Measurements from ENCODE around the gene DNAJC13.

The DNAJC13 gene

GRCh38 chr3:132433121-132433520 is 15.8 kb downstream of the DNAJC13 start:
- Histone ChIP-seq H3K9ac (ENCODE audit: low read length) (no peak overlapping the region), H3F3A (ENCODE audit: insufficient read depth, low read length) (no peaks in the 10 kb centered on the region), H3K36me3 (ENCODE audit: insufficient read depth, low read length) (peaks cover 15% of the 10 kb centered on the region; the same call in 1 of the 2 replicates), H3K27me3 (ENCODE audit: insufficient read depth, low read length) (no peaks in the 10 kb centered on the region), H3K27ac (ENCODE audit: low read depth, low read length, poor library complexity, severe bottlenecking) (no peak overlapping the region), H3K4me3 (ENCODE audit: low read depth, low read length, poor library complexity, severe bottlenecking) (no peak overlapping the region), H4K20me1 (ENCODE audit: insufficient read depth, low read length) (no peaks in the 10 kb centered on the region), H3K9me2 (ENCODE audit: low read depth, low read length) (no peaks in the 10 kb centered on the region), H3K9me3 (ENCODE audit: low read length) (no peaks in the 10 kb centered on the region), H3K4me2 (ENCODE audit: low read length) (no peak overlapping the region), H3K4me1 (ENCODE audit: insufficient read depth, low read length, severe bottlenecking) (no peaks in the 10 kb centered on the region), H2AFZ (ENCODE audit: low read length) (no peak overlapping the region), H3K79me2 (ENCODE audit: insufficient read depth, low read length) (peaks cover 12% of the 10 kb centered on the region; the same call in 1 of the 2 replicates)
- TF ChIP-seq EZH2 (IDR thresholded peaks at IDR 0.05; ENCODE audit: borderline replicate concordance, low read length) = no peak

GRCh38 chr3:132435224-132435910 is 18.1 kb downstream of the DNAJC13 start:
- Histone ChIP-seq H3K4me1 (ENCODE audit: insufficient read depth, low read length, severe bottlenecking) (no peaks in the 10 kb centered on the region), H3K36me3 (ENCODE audit: insufficient read depth, low read length) (peaks cover 30% of the 10 kb centered on the region; the same call in 1 of the 2 replicates), H3K79me2 (ENCODE audit: insufficient read depth, low read length) (0 out of 2 replicates have a peak, but pooled peaks cover 3% of the 10 kb centered on the region), H4K20me1 (ENCODE audit: insufficient read depth, low read length) (no peaks in the 10 kb centered on the region), H3K4me3 (ENCODE audit: low read depth, low read length, poor library complexity, severe bottlenecking) (no peak overlapping the region), H3K4me2 (ENCODE audit: low read length) (no peak overlapping the region), H3K9me3 (ENCODE audit: low read length) (no peaks in the 10 kb centered on the region), H2AFZ (ENCODE audit: low read length) (no peak overlapping the region), H3K27me3 (ENCODE audit: insufficient read depth, low read length) (no peaks in the 10 kb centered on the region), H3K9me2 (ENCODE audit: low read depth, low read length) (no peaks in the 10 kb centered on the region), H3F3A (ENCODE audit: insufficient read depth, low read length) (no peaks in the 10 kb centered on the region), H3K9ac (ENCODE audit: low read length) (no peak overlapping the region), H3K27ac (ENCODE audit: low read depth, low read length, poor library complexity, severe bottlenecking) (no peak overlapping the region)
- no peak for TF ChIP-seq EZH2 (IDR thresholded peaks at IDR 0.05; ENCODE audit: borderline replicate concordance, low read length)
- TF ChIP-seq CTCF (IDR thresholded peaks at IDR 0.05; ENCODE audit: low read length) = no peak

GRCh38 chr3:132435911-132436425 is 18.7 kb downstream of the DNAJC13 start:
- no peak overlapping the region for H2AFZ ChIP-seq (ENCODE audit: low read length)
- TF ChIP-seq EZH2 (IDR thresholded peaks at IDR 0.05; ENCODE audit: borderline replicate concordance, low read length) (no peak), CTCF (IDR thresholded peaks at IDR 0.05; ENCODE audit: low read length) (no peak)
- no peaks in the 10 kb centered on the region for H3K27me3 ChIP-seq (ENCODE audit: insufficient read depth, low read length)
- no peaks in the 10 kb centered on the region for H3K4me1 ChIP-seq (ENCODE audit: insufficient read depth, low read length, severe bottlenecking)
- no peaks in the 10 kb centered on the region for H3F3A ChIP-seq (ENCODE audit: insufficient read depth, low read length)
- no peaks in the 10 kb centered on the region for H3K9me3 ChIP-seq (ENCODE audit: low read length)
- no peak overlapping the region for H3K4me2 ChIP-seq (ENCODE audit: low read length)
- H3K9ac ChIP-seq (ENCODE audit: low read length) = no peak overlapping the region
- peaks cover 35% of the 10 kb centered on the region; the same call in 1 of the 2 replicates for H3K36me3 ChIP-seq (ENCODE audit: insufficient read depth, low read length)
- H3K79me2 ChIP-seq (ENCODE audit: insufficient read depth, low read length) = 0 out of 2 replicates have a peak, but pooled peaks cover 3% of the 10 kb centered on the region
- H3K27ac ChIP-seq (ENCODE audit: low read depth, low read length, poor library complexity, severe bottlenecking) = no peak overlapping the region
- no peaks in the 10 kb centered on the region for H4K20me1 ChIP-seq (ENCODE audit: insufficient read depth, low read length)
- no peaks in the 10 kb centered on the region for H3K9me2 ChIP-seq (ENCODE audit: low read depth, low read length)
- H3K4me3 ChIP-seq (ENCODE audit: low read depth, low read length, poor library complexity, severe bottlenecking) = no peak overlapping the region
